Glomerular visceral epithelial cell (primary cell): Measurements from ENCODE around the gene DLG2.
"Not testable (repeated sequence)": the region's sequence is repeated elsewhere in the genome, so short reads cannot be mapped to it uniquely, and the experiment has no call there.

Experiments used
- DNase-seq: peaks from one replicate; pipeline ENCODE4 v3.0.0-alpha.2; 2016; ENCODE audit errors: extremely low spot score

DLG2 gene

DNA sequence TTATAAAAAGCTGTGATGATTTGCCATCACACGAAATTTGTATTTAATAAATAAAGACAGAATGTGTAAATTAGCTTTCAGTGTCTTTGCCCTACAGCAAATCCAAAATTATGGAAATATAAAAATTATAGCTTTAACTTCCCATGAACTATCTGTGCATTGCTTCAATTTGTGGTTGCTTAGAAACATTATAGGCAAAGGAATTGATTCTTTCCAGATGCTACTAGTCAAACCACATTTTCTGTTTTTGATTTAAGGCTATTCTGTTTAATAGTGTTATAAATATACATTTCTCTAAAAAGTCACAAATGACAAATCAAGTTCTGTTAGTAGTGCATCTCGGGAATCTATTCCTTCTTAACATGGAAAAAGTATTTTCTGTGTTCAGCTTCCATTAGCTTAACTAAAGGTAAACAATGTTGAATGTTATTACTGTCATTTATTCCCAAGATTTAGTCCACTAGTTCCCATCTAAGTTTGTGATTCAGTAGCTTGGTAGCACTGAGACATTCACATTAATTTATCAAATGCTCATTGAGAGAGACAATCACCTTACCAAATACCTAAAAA lies 1254.7 kb downstream of the DLG2 start:
- no peak for DNase-seq

DNA sequence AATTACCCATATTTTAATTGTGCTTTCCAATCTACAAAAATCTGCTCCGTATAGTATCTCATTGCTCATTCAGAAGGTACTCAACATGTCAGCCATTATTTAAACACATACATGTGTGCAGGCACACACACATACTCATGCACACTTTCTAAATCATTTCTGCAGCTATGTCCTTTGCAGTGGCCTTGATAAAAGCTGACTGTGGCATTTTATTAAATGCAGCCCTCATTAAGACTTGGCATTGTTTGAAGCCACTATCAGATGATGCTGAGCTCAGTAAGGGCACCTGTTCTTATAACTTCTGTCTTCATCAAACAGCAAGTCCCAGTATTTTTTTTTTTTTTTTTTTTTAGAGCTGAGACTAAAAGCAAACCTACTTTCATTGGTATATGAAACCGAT lies 1269.1 kb downstream of the DLG2 start:
- DNase-seq, result no peak

DNA sequence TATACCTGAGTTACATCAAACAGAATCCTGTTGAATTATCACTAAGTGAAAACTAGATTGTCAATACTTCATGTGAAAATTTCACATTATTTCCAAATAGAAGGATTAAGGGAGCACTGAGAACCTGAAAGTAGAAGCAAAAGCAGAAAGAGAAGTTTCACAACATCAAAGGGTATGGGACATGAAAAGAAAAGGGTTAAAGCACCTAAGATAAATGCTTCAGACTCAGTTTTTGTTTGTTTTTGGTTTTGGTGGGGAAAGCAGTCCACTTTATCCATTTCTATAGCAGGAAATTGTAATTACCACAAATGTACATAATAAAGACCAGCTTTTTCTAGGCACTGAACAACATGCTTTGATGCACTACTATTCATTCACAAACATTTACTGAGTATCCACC lies 1271.2 kb downstream of the DLG2 start:
- no peak for DNase-seq

- no peak for DNase-seq
Measured at GRCh38 chr11:84345597-84345996, 1281.5 kb downstream of the DLG2 start.

DNA sequence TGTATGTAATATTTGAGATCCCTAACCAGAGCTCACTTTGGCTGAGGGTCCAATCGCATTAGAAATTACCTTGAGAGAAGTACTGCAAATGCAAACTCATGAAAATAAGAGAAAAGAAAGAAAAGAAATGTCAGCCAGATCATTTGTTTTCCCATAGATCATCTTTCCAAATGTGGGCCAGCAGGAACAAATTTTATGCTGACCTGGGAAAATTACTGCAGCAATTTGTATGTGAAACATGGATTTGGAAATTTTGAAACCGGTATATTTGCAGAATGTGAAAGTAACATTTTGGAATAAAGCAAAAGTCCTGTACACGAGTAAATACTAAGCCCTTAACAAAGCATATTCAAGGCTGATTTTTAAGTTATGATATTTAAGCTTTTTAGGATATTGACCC lies 1282.1 kb downstream of the DLG2 start:
- DNase-seq, result no peak

DNA sequence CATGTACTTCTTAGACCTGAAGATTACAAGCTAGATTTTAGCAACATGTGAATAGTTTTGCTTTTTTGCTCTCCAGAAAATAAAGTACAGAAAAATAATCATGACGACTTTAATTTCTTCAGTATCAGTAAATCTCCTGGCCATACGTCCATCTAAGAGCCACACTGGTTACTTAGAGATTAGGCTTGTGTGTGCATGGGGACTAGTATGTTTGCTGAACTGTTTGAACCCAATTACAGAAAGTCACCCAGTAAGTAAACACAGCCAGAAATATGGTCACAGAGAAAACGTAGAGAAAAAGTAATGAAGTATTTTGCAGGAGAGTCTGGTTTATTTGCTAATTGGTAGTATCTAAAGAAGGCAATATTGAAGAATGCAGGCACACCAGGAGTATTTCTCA lies 1287.3 kb downstream of the DLG2 start:
- DNase-seq, result no peak

- DNase-seq, result no peak
Measured at GRCh38 chr11:84333221-84333620, 1293.9 kb downstream of the DLG2 start.

GRCh38 chr11:84322211-84322610 lies 1304.9 kb downstream of the DLG2 start:
- no peak for DNase-seq

- no peak for DNase-seq
Measured at GRCh38 chr11:84319863-84320262, 1307.3 kb downstream of the DLG2 start.

GRCh38 chr11:84316866-84317555 lies 1310.1 kb downstream of the DLG2 start:
- no peak for DNase-seq

DNA sequence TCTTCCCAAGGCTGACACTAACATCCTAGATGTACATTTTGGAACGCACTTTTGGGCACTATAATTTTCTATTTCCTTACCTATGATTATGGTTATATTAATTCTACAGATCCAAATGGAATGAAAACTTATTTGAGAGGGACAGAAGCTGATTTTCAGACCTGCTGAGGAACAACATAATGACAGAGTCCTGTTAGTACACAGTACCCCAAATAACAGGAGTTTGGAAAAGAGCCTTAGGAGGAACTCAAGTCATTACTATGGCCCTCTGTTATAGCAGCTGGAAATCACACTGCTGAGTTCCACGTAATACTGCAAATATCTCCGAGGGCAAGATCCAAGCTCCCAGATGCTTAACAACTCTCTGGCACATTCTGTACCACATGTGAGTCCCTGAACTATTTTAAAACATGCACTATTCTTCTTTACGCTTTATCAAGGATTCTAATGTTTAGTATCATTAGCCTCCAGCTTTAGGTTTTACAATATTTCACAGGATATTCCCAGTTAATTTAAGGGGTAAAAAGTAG lies 1313.2 kb downstream of the DLG2 start:
- no peak for DNase-seq

GRCh38 chr11:84310268-84310667 lies 1316.9 kb downstream of the DLG2 start:
- DNase-seq, result no peak

DNA sequence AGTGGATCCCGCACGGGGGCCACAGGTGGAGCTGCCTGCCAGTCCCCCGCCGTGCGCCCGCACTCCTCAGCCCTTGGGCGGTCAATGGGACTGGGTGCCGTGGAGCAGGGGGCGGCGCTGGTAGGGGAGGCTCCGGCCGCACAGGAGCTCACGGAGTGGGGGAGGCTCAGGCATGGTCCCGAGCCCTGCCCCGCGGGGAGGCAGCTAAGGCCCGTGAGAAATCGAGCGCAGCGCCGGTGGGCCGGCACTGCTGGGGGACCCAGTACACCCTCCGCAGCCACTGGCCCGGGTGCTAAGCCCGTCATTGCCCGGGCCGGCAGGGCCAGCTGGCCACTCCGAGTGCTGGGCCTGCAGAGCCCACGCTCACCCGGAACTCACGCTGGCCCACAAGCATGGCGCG lies 1318.7 kb downstream of the DLG2 start:
- DNase-seq, result not testable (repeated sequence)

- no peak for DNase-seq
Measured at GRCh38 chr11:84300092-84300491, 1327.1 kb downstream of the DLG2 start.

GRCh38 chr11:84297570-84297969 lies 1329.6 kb downstream of the DLG2 start:
- no peak for DNase-seq

DNA sequence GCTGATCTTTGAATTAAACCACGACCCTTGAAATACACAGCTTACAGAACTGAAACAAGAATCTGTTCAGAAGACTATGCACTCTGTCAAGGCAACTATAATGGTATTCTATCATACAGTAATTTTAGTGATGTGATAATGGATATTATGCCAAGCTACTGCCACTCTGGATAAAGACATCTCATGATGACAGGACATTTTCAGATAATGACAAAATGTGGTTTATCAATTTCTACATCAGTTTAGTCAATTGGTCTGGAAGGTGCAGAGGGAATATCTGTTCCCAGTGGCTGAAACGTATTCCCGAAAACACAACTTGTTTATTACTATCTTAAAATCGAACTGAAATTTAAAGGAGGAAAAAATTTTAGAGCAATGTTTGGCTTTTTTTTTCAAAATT lies 1331.3 kb downstream of the DLG2 start:
- DNase-seq, result no peak

DNA sequence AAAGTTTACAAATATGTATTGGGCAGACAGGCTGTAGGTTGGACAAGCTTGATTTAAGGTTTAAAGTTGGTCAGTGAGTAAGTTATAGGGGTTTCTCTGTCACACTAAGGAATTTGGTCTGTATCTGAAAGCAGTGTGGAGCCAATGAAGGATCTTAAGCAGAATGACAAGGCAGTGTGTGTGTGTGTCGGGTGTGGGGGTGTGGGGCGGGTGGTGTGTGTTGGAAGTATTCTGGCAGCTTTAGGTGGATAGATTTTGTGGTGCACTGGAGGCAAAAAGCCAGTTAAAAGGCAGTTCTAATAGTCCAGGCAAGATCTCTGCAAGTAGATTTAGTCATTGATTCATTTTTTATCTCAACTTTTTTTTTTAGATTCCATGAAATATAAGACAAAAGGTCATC lies 1334.2 kb downstream of the DLG2 start:
- DNase-seq, result no peak

GRCh38 chr11:84292006-84292405 lies 1335.1 kb downstream of the DLG2 start:
- DNase-seq, result no peak

DNA sequence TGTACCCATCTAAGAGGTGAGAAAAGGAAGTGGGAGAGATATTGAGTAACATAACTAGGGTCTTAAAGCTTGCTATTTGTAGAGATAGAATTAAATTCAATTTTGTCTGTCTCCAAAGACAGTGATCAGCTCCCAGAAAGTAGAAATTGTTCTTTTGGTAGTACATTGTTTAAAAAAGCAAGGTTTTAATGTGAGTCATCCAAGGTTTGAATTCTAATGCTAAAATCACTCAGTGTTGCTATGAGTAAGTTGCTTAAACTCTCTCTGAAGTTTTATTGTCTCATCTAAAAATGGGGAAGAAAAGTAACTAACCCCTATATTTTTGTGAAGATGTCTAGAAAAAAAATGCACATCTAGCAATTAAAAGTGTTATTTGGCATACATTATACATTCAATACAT lies 1336.5 kb downstream of the DLG2 start:
- DNase-seq, result no peak

DNA sequence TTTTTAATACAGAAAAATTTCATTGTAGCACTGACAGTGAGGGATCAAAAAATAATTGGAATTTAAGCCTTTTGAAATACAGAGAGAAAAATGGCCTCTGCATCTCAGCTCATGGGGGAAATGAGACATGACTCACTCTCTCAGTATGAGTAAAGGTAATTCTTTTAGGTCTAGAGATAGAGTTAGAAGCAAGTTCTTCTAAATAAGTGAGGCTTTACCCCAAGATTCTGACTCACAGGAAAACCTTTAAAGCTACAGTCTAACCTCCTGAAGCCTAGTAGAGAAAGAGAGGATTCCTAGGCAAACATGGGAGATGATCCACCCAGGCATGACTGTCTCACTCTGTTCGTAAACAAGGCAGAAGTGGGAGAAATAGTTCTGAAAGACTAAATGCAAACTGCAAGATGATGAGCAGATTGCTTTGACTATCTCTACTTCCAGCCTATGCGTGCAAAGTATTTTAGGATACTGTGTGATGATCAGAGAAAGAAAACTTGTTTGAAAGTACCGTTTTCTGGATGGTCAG lies 1337.7 kb downstream of the DLG2 start:
- peak; percentile 24 for DNase-seq

DNA sequence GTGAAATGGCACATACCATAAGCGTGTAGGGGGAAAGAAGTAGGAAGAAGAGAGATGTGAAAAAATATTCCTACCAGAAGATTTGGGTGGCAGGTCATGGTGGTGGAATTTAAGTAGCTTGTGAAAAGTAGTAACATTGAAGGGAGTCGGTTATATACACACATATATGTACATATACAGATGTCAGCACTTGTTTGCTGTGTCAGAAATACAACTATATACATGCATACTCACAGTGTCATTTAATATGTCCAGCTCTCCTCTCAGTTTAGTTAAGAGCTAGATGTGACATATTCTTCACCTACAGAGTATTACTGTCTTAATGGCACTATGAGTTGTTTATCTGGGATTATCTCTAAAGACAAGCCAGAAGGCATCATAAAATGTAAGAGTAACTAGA lies 1353.6 kb downstream of the DLG2 start:
- no peak for DNase-seq

DNA sequence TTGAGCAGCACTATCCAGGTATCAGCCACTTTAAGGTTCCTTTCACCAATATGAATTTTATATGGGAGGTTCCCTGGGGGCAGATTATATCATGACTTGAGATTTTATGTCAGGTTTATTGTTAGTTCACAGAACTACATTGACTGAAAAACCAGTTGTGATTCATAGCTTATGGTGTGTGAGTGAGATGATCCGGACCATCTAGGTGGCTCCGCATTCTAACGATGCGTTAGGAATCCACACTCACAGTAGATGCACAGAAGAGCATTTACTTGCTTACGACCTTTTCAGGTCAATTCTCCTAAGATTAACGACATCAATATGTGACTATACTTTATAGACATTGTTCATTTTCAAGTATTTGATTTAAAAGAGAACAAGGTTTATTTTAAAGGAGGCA lies 1356.7 kb downstream of the DLG2 start:
- DNase-seq, result no peak

- DNase-seq, result no peak
Measured at GRCh38 chr11:84264066-84264465, 1363.1 kb downstream of the DLG2 start.
